Naive B cell (primary cell): ENCODE data around the gene OR56A1. TPM values are rescaled to one million over a fixed set of nuclear protein-coding genes. Genes with fewer than 3 reads are reported as not detected.
"Not testable (repeated sequence)": the region's sequence is repeated elsewhere in the genome, so short reads cannot be mapped to it uniquely, and the experiment has no call there.

Experiments
- ATAC-seq, 2 donors: fragments of 150-1000 bp; cut with Tn5 transposase; 2 replicates each; pipeline ENCODE4 v1.10.0; 2021; ENCODE audit warnings: low read depth in 2 of 2, mild to moderate bottlenecking in 2 of 2, moderate library complexity in 2 of 2
- DNase-seq: peaks from one replicate; pipeline ENCODE4 v3.0.0; 2022
- H3K27ac Mint-ChIP-seq, 6 donors: one replicate each; pipeline ENCODE4 v1.8.0; 2020 to 2022; ENCODE audit warnings: mild to moderate bottlenecking in 6 of 6, mixed read lengths in 6 of 6, moderate library complexity in 5 of 6, inconsistent platforms in 2 of 6
- H3K27me3 Mint-ChIP-seq, 3 donors: one replicate each; pipeline ENCODE4 v1.8.0; 2021 to 2022; ENCODE audit warnings: mixed read lengths in 3 of 3, mild to moderate bottlenecking in 1 of 3
- H3K36me3 Mint-ChIP-seq, 2 donors: one replicate each; pipeline ENCODE4 v1.8.0; 2020 to 2022; ENCODE audit warnings: mixed read lengths in 2 of 2, inconsistent platforms in 1 of 2, mild to moderate bottlenecking in 1 of 2
- H3K4me1 Mint-ChIP-seq, 3 donors: one replicate each; pipeline ENCODE4 v1.8.0; 2020 to 2022; ENCODE audit warnings: mixed read lengths in 3 of 3, inconsistent platforms in 1 of 3, mild to moderate bottlenecking in 1 of 3, moderate library complexity in 1 of 3
- H3K4me3 Mint-ChIP-seq, 8 donors: one replicate each; pipeline ENCODE4 v1.8.0; 2020 to 2022; ENCODE audit warnings: mild to moderate bottlenecking in 8 of 8, mixed read lengths in 8 of 8, moderate library complexity in 8 of 8, inconsistent platforms in 2 of 8
- H3K9me3 Mint-ChIP-seq, 7 donors: one replicate each; pipeline ENCODE4 v1.8.0; 2020 to 2022; ENCODE audit warnings: mixed read lengths in 7 of 7, mild to moderate bottlenecking in 5 of 7, inconsistent platforms in 2 of 7, moderate library complexity in 1 of 7
- polyA plus RNA-seq, 6 donors: library from polyadenylated mRNA; unstranded; fragments of 300-500 nt; fragmentation: Illumina TruSeq; gene quantifications; one replicate each; pipeline ENCODE4 v1.2.3, GENCODE V29; 2021; ENCODE audit warnings: low read depth in 6 of 6

The OR56A1 gene
- polyA plus RNA-seq, result not detected

DNA sequence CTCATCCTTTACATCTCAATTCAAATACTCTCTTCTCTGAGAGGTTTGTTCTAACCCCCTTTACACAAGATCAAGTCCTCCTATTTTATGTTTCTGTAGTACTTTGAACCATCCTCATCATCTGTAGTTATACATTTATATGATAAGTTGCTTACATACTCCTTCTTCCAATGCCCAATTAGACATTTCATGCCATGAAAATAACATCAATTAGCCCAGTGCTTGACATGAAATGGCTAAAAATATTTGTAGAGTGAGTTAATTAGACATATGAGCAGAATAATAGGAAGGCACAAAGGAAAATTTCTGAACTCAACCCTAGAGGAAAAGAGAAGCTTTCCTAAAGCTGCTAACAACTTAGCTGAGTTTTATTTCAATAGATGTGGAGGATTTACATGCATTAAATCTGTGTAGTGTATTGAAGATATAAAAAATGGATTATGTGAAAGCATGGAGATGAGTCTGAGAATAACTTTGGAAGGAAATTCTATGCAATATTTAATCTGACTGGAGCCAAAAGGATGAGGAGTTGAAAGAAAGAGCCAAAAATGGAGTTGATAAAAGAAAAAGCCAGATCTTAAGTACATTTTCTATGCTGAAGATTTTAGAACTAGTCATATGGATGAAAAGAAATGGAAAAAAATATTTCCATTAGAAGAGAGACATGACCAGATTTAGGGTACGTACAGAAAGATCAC is at the start of gene OR56A1:
OR56A1 (minus strand) TSS at position 51 of the 698 bp plus-strand sequence. CDS start 3,066 bp downstream, outside the sequence.
- Mint-ChIP-seq H3K4me1 (no peaks in the 10 kb centered on the region), H3K27me3 (peaks cover 10 to 14% (median 10%) of the 10 kb centered on the region in 3 donors), H3K36me3 (no peaks in the 10 kb centered on the region), H3K27ac (no peak within 1 kb of the TSS), H3K9me3 (no peaks in the 10 kb centered on the region), H3K4me3 (no peak within 1 kb of the TSS)
- DNase-seq (no peak), ATAC-seq (no peak)

DNA sequence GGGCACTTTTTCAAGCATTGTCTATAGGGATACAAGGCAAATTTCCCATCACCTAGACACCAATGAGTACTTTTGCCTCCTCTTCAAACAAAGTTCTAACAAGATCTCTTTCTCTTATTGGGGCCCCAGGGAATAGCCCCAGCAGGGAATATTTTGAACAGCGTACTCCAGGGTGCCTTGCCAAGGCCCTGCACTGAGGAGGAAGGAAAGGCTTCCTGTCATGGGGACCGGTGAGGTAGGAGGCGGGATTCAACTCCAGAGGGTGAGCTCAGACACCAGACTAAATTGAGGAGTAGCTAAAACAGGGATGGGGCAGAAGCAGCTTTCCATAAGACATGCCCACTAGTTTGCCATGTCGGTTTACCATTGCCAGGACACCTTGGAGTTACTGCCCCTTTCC is 48.9 kb upstream of the OR56A1 start:
- peaks cover 0 to 6% (median 4%) of the 10 kb centered on the region in 3 donors for H3K27me3 Mint-ChIP-seq
- no peak overlapping the region for H3K4me3 Mint-ChIP-seq
- no peak overlapping the region for H3K27ac Mint-ChIP-seq
- H3K4me1 Mint-ChIP-seq, result no peaks in the 10 kb centered on the region
- peaks cover 16 to 66% (median 27%) of the 10 kb centered on the region in 7 donors for H3K9me3 Mint-ChIP-seq
- ATAC-seq, result no peak
- peaks cover 0 to 21% of the 10 kb centered on the region in 2 donors for H3K36me3 Mint-ChIP-seq
- DNase-seq, result no peak

DNA sequence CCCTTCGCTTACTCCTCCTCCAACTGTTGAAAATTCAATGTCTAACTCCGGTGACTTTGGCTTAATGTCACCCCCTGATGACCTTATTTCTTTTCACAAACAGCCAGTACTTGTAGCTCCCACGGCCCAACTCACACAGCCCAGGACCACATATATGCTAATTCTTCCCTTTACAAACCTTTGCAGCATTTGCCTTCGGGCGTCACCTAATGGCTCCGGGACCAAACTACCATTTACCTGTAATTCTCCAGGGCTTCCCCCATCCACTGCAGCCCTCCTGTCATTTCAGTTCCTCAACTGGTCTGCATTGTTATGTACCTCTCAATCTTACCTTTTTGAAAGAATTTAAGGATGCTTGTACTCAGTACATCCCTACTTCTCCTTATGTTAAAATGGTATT is 47.2 kb upstream of the OR56A1 start:
- no peaks in the 10 kb centered on the region for H3K4me1 Mint-ChIP-seq
- H3K27ac Mint-ChIP-seq, result no peak overlapping the region
- DNase-seq (no peak), ATAC-seq (no peak)
- peaks cover 0 to 26% of the 10 kb centered on the region in 2 donors for H3K36me3 Mint-ChIP-seq
- H3K27me3 Mint-ChIP-seq, result peaks cover 5 to 14% (median 13%) of the 10 kb centered on the region in 3 donors
- H3K9me3 Mint-ChIP-seq, result peaks cover 10 to 49% (median 19%) of the 10 kb centered on the region in 7 donors
- no peak overlapping the region for H3K4me3 Mint-ChIP-seq

DNA sequence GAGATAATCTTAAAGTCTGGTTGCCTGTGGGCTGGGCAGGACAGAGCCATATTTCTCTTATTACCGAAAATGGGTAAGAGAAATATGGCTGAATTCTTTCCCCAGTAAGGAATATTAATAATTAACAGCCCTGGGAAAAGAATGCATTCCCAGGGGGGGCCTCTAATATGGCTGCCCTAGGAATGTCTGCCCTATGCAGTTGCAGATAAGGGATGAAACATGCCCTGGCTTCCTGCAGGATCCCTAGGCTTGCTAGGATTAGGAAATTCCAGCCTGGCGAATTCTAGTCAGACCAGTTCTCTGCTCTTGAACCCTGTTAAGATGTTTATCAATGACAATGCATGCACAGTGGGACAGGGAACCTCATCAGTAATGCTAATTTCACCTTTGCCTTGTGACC is 45.9 kb upstream of the OR56A1 start:
- H3K9me3 Mint-ChIP-seq, result peaks cover 7 to 41% (median 18%) of the 10 kb centered on the region in 7 donors
- not testable (repeated sequence) for ATAC-seq, H3K4me1 Mint-ChIP-seq, DNase-seq, H3K4me3 Mint-ChIP-seq, H3K27ac Mint-ChIP-seq
- peaks cover 5 to 24% (median 14%) of the 10 kb centered on the region in 3 donors for H3K27me3 Mint-ChIP-seq
- peaks cover 0 to 26% of the 10 kb centered on the region in 2 donors for H3K36me3 Mint-ChIP-seq

GRCh38 chr11:6067502-6067901 is 36.9 kb upstream of the OR56A1 start:
- Mint-ChIP-seq H3K4me3 (no peak overlapping the region), H3K27ac (no peak overlapping the region), H3K27me3 (peaks cover 0 to 21% (median 8%) of the 10 kb centered on the region in 3 donors), H3K4me1 (no peaks in the 10 kb centered on the region), H3K36me3 (no peaks in the 10 kb centered on the region), H3K9me3 (peaks cover 0 to 4% (median 0%) of the 10 kb centered on the region in 7 donors)
- DNase-seq, result no peak
- no peak for ATAC-seq

GRCh38 chr11:6062691-6063358 is 32.3 kb upstream of the OR56A1 start:
- Mint-ChIP-seq H3K4me1 (no peaks in the 10 kb centered on the region), H3K9me3 (peaks cover 0 to 7% (median 0%) of the 10 kb centered on the region in 7 donors), H3K4me3 (no peak overlapping the region), H3K36me3 (no peaks in the 10 kb centered on the region), H3K27ac (no peak overlapping the region), H3K27me3 (peaks cover 0 to 25% (median 17%) of the 10 kb centered on the region in 3 donors)
- DNase-seq (no peak), ATAC-seq (no peak)

DNA sequence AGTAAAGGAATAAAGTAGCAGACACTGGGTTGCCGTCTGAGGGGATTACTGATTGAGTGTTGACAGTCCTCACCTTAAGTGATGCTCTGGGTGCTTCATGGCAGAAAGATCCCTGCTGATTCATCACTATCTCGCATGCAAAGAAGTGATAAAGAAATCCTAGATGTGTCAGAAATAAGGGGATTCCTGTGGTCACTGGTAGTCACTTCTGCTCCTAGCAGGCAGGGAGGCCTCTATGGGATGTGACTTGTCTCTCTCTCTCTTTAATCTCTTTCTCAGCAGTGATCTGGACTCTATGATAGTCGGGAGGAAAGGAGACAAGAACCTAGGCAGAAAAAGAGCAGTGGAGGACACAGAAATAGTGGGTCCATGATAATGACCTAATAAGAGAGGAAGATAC is 30.9 kb upstream of the OR56A1 start:
- H3K27me3 Mint-ChIP-seq, result peaks cover 6 to 17% (median 16%) of the 10 kb centered on the region in 3 donors
- no peak overlapping the region for H3K27ac Mint-ChIP-seq
- H3K4me1 Mint-ChIP-seq, result no peaks in the 10 kb centered on the region
- peaks cover 0 to 7% (median 2%) of the 10 kb centered on the region in 7 donors for H3K9me3 Mint-ChIP-seq
- no peak for ATAC-seq
- no peak for DNase-seq
- no peaks in the 10 kb centered on the region for H3K36me3 Mint-ChIP-seq
- H3K4me3 Mint-ChIP-seq, result no peak overlapping the region

GRCh38 chr11:6057452-6057851 is 26.9 kb upstream of the OR56A1 start:
- H3K27ac Mint-ChIP-seq, result no peak overlapping the region
- peak overlapping the region in 1 of 8 donors; percentile 48 for H3K4me3 Mint-ChIP-seq
- no peaks in the 10 kb centered on the region for H3K4me1 Mint-ChIP-seq
- ATAC-seq (no peak), DNase-seq (no peak)
- peaks cover 0 to 7% (median 2%) of the 10 kb centered on the region in 7 donors for H3K9me3 Mint-ChIP-seq
- H3K27me3 Mint-ChIP-seq, result peaks cover 12 to 29% (median 19%) of the 10 kb centered on the region in 3 donors
- no peaks in the 10 kb centered on the region for H3K36me3 Mint-ChIP-seq

- peaks cover 0 to 7% (median 2%) of the 10 kb centered on the region in 7 donors for H3K9me3 Mint-ChIP-seq
- no peaks in the 10 kb centered on the region for H3K36me3 Mint-ChIP-seq
- H3K4me1 Mint-ChIP-seq, result no peaks in the 10 kb centered on the region
- DNase-seq (no peak), ATAC-seq (no peak)
- no peak overlapping the region for H3K27ac Mint-ChIP-seq
- H3K27me3 Mint-ChIP-seq, result peaks cover 10 to 22% (median 19%) of the 10 kb centered on the region in 3 donors
- H3K4me3 Mint-ChIP-seq, result no peak overlapping the region
These were observed 25.0 kb upstream of the OR56A1 start for GRCh38 chr11:6055569-6055968.

DNA sequence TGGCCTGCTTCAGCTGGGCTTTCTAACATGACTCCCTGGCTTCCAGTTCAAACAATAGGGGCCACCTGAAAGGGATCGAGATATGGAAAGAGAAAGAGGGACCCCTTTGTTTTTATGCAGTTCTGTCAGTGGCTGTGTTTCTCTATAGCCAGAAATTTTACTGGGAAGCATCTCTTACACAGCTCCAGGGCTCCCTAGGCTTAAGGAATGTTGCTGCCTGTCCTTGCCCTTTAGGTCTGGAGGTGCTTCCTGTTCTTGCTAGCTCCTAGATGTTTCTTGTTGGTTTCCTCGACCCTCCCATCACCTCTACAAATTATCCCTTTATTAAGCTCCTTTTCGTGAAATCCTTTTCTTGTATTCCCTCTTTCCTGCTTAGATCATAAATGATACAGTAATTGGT is 21.8 kb upstream of the OR56A1 start:
- Mint-ChIP-seq H3K36me3 (no peaks in the 10 kb centered on the region), H3K27ac (no peak overlapping the region), H3K4me3 (no peak overlapping the region), H3K27me3 (peaks cover 22 to 25% (median 24%) of the 10 kb centered on the region in 3 donors), H3K4me1 (no peaks in the 10 kb centered on the region), H3K9me3 (peaks cover 0 to 4% (median 0%) of the 10 kb centered on the region in 7 donors)
- no peak for DNase-seq
- no peak for ATAC-seq

- Mint-ChIP-seq H3K27me3 (peaks cover 18 to 35% (median 25%) of the 10 kb centered on the region in 3 donors), H3K36me3 (no peaks in the 10 kb centered on the region), H3K4me3 (no peak overlapping the region), H3K27ac (no peak overlapping the region), H3K4me1 (no peaks in the 10 kb centered on the region), H3K9me3 (no peaks in the 10 kb centered on the region)
- ATAC-seq (no peak), DNase-seq (no peak)
These were observed 10.3 kb upstream of the OR56A1 start for GRCh38 chr11:6040874-6041273.

DNA sequence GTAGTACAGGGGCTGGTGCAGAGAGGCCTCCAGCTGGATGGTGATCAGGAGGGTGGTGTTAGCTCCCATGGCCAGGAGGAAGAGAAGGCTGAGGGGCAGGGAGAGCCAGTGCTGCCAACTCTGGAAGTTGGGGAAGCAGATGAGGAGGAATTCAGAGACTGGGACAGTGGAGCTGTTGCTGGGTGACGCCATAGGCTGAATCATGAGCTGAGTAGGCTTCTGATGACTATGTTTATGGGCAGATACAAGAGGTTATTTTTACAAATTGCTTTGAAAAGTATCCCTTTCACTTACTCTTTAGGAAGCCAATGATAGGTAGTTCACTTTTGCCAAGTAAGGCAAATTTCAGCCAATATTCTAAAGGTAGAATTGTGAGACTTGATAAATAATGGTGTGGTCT is 3.1 kb downstream of the OR56A1 start:
- Mint-ChIP-seq H3K9me3 (no peaks in the 10 kb centered on the region), H3K36me3 (no peaks in the 10 kb centered on the region), H3K27me3 (peaks cover 16 to 28% (median 19%) of the 10 kb centered on the region in 3 donors), H3K4me3 (no peak overlapping the region), H3K4me1 (no peaks in the 10 kb centered on the region), H3K27ac (no peak overlapping the region)
- no peak for ATAC-seq
- no peak for DNase-seq

GRCh38 chr11:6025056-6025455 is 5.5 kb downstream of the OR56A1 start:
- Mint-ChIP-seq H3K27ac (peak overlapping the region in 1 of 6 donors; percentile 21), H3K36me3 (no peaks in the 10 kb centered on the region), H3K27me3 (peaks cover 16 to 34% (median 19%) of the 10 kb centered on the region in 3 donors), H3K9me3 (no peaks in the 10 kb centered on the region), H3K4me3 (no peak overlapping the region), H3K4me1 (no peaks in the 10 kb centered on the region)
- ATAC-seq (no peak), DNase-seq (no peak)

DNA sequence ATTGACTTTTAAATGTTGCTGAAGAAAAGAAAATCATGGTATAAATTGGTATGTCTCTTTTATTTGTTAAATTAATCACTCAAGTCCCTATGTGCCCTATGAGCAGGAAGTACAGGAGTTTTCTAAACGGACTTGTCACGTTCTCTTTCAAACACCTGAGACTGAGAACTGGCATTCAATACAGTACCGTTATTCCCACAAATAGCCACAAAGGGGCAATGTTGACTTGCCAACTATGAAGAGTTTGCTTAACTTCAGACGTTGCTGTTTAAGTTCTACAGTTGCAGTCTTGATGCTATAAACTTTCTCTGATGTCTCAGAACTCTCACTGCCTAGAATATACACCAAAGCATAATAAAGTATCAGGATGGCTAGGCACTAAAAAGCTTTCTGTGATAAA is 7.6 kb downstream of the OR56A1 start:
- Mint-ChIP-seq H3K4me3 (no peak overlapping the region), H3K27ac (no peak overlapping the region), H3K9me3 (no peaks in the 10 kb centered on the region), H3K36me3 (no peaks in the 10 kb centered on the region), H3K27me3 (peaks cover 16 to 34% (median 25%) of the 10 kb centered on the region in 3 donors), H3K4me1 (no peaks in the 10 kb centered on the region)
- peak; percentile 6 for DNase-seq
- no peak for ATAC-seq
